Testis (tissue), 2 donors: ENCODE results near the gene LIG4.

ENCODE experiments used
- POLR2A ChIP-seq: fragments of 450-650 bp; IDR thresholded peaks from one replicate; pipeline ENCODE4 v1.6.1; 2017; ENCODE audit warnings: antibody characterized with exemption, mild to moderate bottlenecking, moderate library complexity
- TF ChIP-seq, protein P1 (sequence below), 3 experiments: fragments of 450-650 bp in 2 of 3; fragments of 200-600 bp in 1 of 3; sonication (generic) in 1 of 3; IDR thresholded peaks; one replicate each; pipeline ENCODE4 v1.5.1; 2016 to 2019; ENCODE audit warnings: antibody characterized with exemption in 3 of 3, mild to moderate bottlenecking in 2 of 3, moderate library complexity in 1 of 3

DNA sequence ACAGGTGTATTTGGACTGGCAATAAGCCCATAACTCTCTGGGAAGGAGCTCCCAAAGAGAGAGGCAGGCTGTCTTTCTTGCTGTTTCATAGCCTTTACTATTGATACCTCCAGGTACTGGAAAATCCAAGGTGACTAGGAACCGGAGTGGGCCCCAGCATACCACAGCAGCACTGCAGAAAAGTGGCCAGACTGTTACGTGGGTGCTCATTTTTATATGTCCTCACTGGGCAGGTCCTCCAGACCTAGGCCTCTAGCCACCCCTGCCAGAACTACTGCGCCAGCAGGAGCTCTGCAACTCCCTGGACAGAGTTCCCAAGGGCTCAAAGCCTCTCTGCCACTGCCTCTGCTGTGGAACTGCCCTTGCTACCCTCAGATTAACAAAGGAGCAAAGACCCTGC is 46.4 kb downstream of the LIG4 start:
- TF ChIP-seq, protein P1, sequence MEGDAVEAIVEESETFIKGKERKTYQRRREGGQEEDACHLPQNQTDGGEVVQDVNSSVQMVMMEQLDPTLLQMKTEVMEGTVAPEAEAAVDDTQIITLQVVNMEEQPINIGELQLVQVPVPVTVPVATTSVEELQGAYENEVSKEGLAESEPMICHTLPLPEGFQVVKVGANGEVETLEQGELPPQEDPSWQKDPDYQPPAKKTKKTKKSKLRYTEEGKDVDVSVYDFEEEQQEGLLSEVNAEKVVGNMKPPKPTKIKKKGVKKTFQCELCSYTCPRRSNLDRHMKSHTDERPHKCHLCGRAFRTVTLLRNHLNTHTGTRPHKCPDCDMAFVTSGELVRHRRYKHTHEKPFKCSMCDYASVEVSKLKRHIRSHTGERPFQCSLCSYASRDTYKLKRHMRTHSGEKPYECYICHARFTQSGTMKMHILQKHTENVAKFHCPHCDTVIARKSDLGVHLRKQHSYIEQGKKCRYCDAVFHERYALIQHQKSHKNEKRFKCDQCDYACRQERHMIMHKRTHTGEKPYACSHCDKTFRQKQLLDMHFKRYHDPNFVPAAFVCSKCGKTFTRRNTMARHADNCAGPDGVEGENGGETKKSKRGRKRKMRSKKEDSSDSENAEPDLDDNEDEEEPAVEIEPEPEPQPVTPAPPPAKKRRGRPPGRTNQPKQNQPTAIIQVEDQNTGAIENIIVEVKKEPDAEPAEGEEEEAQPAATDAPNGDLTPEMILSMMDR (IDR thresholded peaks at IDR 0.05) = no peak
- no peak for TF ChIP-seq POLR2A
